OCI-LY3 (cell line): ENCODE data around the gene TCF4.

Experiments
- CTCF ChIP-seq: fragments of 200-600, 300-600 bp; sonication (generic); IDR thresholded peaks from 2 replicates; pipeline ENCODE4 v1.5.1; 2014; ENCODE audit warnings: antibody characterized with exemption, low read length, low read depth
- EZH2phosphoT487 ChIP-seq: fragments of 200-600 bp; shearing (Covaris generic); IDR thresholded peaks from 2 replicates; pipeline ENCODE4 v1.6.1; 2018; ENCODE audit warnings: antibody characterized with exemption, mixed run types, low read depth

- TF ChIP-seq CTCF (no peak), EZH2phosphoT487 (no peak)
Observed at GRCh38 chr18:55232506-55232905, 355.5 kb downstream of the TCF4 start.
